ENCODE measurements around the gene FCN2.

FCN2 gene

DNA sequence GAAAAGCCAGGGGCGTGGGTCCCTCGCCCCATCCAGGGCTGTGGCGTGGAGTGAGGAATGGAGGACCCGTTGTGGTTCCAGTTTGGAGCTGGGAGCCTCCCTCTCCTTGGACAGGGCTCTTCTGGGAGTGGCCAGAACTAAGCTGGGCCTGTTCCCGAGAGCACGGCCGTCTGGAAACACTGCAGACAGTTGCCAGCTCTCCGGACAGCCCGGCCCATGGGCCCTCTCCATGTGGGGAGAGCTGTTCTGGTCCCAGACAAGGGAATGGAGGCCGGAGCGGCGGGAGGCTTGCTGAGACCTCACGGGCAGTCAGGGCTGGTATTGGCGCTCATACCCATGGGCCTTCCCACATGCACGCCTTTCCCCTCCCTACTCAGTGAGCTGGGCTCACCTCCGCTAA, 45.2 kb upstream of the FCN2 start:
- H3K79me2 ChIP-seq (ENCODE audit: insufficient read depth, low read length) = no peaks in the 10 kb centered on the region
- no peaks in the 10 kb centered on the region for H3K9me2 ChIP-seq (ENCODE audit: low read depth, low read length)
- H4K20me1 ChIP-seq (ENCODE audit: insufficient read depth, low read length) = no peaks in the 10 kb centered on the region
- H3F3A ChIP-seq (ENCODE audit: insufficient read depth, low read length) = no peaks in the 10 kb centered on the region
- H2AFZ ChIP-seq (ENCODE audit: low read length) = no peak overlapping the region
- no peak overlapping the region for H3K27ac ChIP-seq (ENCODE audit: low read depth, low read length, poor library complexity, severe bottlenecking)
- H3K27me3 ChIP-seq (ENCODE audit: insufficient read depth, low read length) = no peaks in the 10 kb centered on the region
- no peak overlapping the region for H3K9ac ChIP-seq (ENCODE audit: low read length)
- H3K4me2 ChIP-seq (ENCODE audit: low read length) = no peak overlapping the region
- H3K4me3 ChIP-seq (ENCODE audit: low read depth, low read length, poor library complexity, severe bottlenecking) = no peak overlapping the region
- no peaks in the 10 kb centered on the region for H3K9me3 ChIP-seq (ENCODE audit: low read length)
- no peak for TF ChIP-seq EZH2 (IDR thresholded peaks at IDR 0.05; ENCODE audit: borderline replicate concordance, low read length)
- TF ChIP-seq, protein P1, sequence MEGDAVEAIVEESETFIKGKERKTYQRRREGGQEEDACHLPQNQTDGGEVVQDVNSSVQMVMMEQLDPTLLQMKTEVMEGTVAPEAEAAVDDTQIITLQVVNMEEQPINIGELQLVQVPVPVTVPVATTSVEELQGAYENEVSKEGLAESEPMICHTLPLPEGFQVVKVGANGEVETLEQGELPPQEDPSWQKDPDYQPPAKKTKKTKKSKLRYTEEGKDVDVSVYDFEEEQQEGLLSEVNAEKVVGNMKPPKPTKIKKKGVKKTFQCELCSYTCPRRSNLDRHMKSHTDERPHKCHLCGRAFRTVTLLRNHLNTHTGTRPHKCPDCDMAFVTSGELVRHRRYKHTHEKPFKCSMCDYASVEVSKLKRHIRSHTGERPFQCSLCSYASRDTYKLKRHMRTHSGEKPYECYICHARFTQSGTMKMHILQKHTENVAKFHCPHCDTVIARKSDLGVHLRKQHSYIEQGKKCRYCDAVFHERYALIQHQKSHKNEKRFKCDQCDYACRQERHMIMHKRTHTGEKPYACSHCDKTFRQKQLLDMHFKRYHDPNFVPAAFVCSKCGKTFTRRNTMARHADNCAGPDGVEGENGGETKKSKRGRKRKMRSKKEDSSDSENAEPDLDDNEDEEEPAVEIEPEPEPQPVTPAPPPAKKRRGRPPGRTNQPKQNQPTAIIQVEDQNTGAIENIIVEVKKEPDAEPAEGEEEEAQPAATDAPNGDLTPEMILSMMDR (IDR thresholded peaks at IDR 0.05; ENCODE audit: low read length) = no peak
- no peaks in the 10 kb centered on the region for H3K4me1 ChIP-seq (ENCODE audit: insufficient read depth, low read length, severe bottlenecking)
- peaks cover 100% of the 10 kb centered on the region for H3K36me3 ChIP-seq (ENCODE audit: insufficient read depth, low read length)

DNA sequence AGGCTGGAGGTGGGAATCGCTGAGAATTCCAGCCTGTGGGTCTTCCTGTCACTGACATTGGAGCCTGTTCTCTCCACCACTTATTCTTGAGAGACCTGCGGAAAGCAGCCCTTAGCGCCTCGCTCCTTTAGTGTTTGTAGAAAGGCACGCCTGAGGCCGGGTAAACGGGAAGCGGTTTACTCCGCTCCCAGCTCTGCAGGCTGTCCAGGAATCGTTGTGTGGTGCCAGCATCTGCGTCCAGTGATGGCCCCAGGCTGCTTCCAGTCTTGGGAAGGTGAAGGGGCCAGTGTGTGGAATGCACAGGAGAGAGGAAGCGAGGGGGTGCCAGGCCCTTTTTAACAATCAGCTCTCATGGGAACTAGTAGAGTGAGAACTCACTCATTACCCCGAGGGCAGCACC, 44.6 kb upstream of the FCN2 start:
- no peaks in the 10 kb centered on the region for H4K20me1 ChIP-seq (ENCODE audit: insufficient read depth, low read length)
- TF ChIP-seq EZH2 (IDR thresholded peaks at IDR 0.05; ENCODE audit: borderline replicate concordance, low read length) = no peak

DNA sequence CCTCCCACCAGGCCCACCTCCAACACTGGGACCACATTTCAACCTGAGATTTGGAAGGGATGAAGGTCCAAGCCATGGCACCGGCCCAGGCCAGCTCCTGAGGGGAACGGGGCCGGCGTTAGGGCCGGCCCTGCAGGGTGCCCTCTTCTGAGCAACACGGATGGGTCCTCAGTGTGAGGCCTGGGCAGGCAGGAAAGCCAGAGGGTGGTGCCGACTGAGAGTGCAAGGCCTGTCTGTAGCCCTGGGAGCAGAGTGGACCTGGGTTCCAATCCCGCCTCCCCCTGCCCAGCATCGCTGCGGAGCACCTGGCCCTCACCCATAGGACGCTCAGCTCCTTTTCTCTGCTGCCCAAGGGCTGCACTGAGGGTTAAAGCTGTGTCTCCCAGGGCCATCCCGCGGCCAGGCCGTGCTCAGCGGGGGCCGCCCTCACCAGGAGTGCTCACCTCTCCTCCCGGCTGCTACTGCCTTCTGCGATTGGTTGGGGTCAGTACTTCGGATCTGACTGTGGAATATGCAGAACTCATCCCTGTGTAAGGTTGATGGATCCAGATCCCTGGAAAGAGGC, 44.1 kb upstream of the FCN2 start:
- Histone ChIP-seq H2AFZ (ENCODE audit: low read length) (no peak overlapping the region), H3K36me3 (ENCODE audit: insufficient read depth, low read length) (peaks cover 100% of the 10 kb centered on the region), H3K9ac (ENCODE audit: low read length) (no peak overlapping the region), H3K4me3 (ENCODE audit: low read depth, low read length, poor library complexity, severe bottlenecking) (no peak overlapping the region), H3K79me2 (ENCODE audit: insufficient read depth, low read length) (no peaks in the 10 kb centered on the region; the same call in 1 of the 2 replicates), H3K4me2 (ENCODE audit: low read length) (no peak overlapping the region), H3K4me1 (ENCODE audit: insufficient read depth, low read length, severe bottlenecking) (no peaks in the 10 kb centered on the region), H3K27ac (ENCODE audit: low read depth, low read length, poor library complexity, severe bottlenecking) (no peak overlapping the region), H3F3A (ENCODE audit: insufficient read depth, low read length) (no peaks in the 10 kb centered on the region), H3K27me3 (ENCODE audit: insufficient read depth, low read length) (no peaks in the 10 kb centered on the region), H3K9me3 (ENCODE audit: low read length) (no peaks in the 10 kb centered on the region), H3K9me2 (ENCODE audit: low read depth, low read length) (no peaks in the 10 kb centered on the region), H4K20me1 (ENCODE audit: insufficient read depth, low read length) (no peaks in the 10 kb centered on the region)
- TF ChIP-seq, protein P1 (IDR thresholded peaks at IDR 0.05; ENCODE audit: low read length) = no peak
- TF ChIP-seq EZH2 (IDR thresholded peaks at IDR 0.05; ENCODE audit: borderline replicate concordance, low read length) = no peak

More for the DNA sequence above, 44.6 kb upstream of the FCN2 start:
- Histone ChIP-seq H2AFZ (ENCODE audit: low read length) (no peak overlapping the region), H3K27me3 (ENCODE audit: insufficient read depth, low read length) (no peaks in the 10 kb centered on the region), H3K9me2 (ENCODE audit: low read depth, low read length) (no peaks in the 10 kb centered on the region), H3K4me3 (ENCODE audit: low read depth, low read length, poor library complexity, severe bottlenecking) (no peak overlapping the region), H3K36me3 (ENCODE audit: insufficient read depth, low read length) (peaks cover 100% of the 10 kb centered on the region), H3K27ac (ENCODE audit: low read depth, low read length, poor library complexity, severe bottlenecking) (no peak overlapping the region), H3K79me2 (ENCODE audit: insufficient read depth, low read length) (no peaks in the 10 kb centered on the region), H3K4me1 (ENCODE audit: insufficient read depth, low read length, severe bottlenecking) (no peaks in the 10 kb centered on the region), H3K4me2 (ENCODE audit: low read length) (no peak overlapping the region), H3K9ac (ENCODE audit: low read length) (no peak overlapping the region), H3K9me3 (ENCODE audit: low read length) (no peaks in the 10 kb centered on the region), H3F3A (ENCODE audit: insufficient read depth, low read length) (no peaks in the 10 kb centered on the region)

DNA sequence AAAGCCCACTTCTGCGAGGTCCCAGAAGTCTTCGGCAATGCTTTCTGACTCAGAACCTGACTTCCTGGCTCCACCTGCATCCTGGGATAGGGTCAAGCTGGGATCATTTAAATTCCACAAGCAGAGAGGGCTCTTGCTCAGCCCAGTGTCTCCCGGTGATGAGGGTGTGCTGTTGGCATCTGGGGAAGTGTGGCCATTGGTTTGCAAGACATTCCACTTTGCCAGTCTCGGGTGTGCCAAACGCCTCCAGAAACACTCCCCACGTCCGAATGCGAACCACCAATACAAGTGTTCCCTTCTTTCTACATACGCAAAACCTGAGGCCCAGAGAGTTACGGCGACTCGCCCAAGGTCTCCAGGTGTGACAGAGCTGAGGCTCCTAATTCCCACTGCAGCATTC, 43.1 kb upstream of the FCN2 start:
- Histone ChIP-seq H3K36me3 (ENCODE audit: insufficient read depth, low read length) (peaks cover 100% of the 10 kb centered on the region), H3K9ac (ENCODE audit: low read length) (no peak overlapping the region), H2AFZ (ENCODE audit: low read length) (no peak overlapping the region), H3K27ac (ENCODE audit: low read depth, low read length, poor library complexity, severe bottlenecking) (no peak overlapping the region), H4K20me1 (ENCODE audit: insufficient read depth, low read length) (no peaks in the 10 kb centered on the region), H3K4me3 (ENCODE audit: low read depth, low read length, poor library complexity, severe bottlenecking) (no peak overlapping the region), H3K9me3 (ENCODE audit: low read length) (no peaks in the 10 kb centered on the region), H3F3A (ENCODE audit: insufficient read depth, low read length) (no peaks in the 10 kb centered on the region), H3K27me3 (ENCODE audit: insufficient read depth, low read length) (no peaks in the 10 kb centered on the region), H3K9me2 (ENCODE audit: low read depth, low read length) (no peaks in the 10 kb centered on the region), H3K79me2 (ENCODE audit: insufficient read depth, low read length) (no peaks in the 10 kb centered on the region; the same call in 1 of the 2 replicates), H3K4me1 (ENCODE audit: insufficient read depth, low read length, severe bottlenecking) (no peaks in the 10 kb centered on the region), H3K4me2 (ENCODE audit: low read length) (no peak overlapping the region)
- TF ChIP-seq, protein P1 (IDR thresholded peaks at IDR 0.05; ENCODE audit: low read length) = no peak
- TF ChIP-seq EZH2 (IDR thresholded peaks at IDR 0.05; ENCODE audit: borderline replicate concordance, low read length) = no peak
